ENCODE measurements around the gene CAMK2B. TPM values are rescaled to one million over a fixed set of nuclear protein-coding genes. Genes with fewer than 3 reads are reported as not detected.

The CAMK2B gene
- total RNA-seq, 1 experiment from 2014 or later = 0.06 TPM

DNA sequence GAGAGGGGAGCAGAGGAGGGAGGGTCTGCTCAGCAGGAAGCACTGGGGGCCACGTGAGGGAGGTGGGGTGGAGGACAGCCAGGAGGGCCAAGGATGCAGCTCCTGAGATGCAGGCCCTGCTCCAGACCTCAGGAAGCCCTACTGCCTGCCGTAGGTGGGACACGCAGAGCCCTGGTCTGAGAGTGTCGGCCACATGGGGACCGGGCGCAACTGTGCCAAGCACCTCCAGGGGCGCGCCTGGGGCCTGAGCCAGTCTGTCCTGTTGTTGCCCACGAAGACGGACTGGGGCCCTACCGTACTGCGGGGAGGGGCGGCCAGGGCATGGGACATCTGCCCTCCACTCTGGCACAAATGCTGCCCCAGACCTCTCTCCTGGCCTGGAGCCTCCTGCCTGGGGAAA is 93.0 kb downstream of the CAMK2B start:
- no peak for DNase-seq (ENCODE audit: low read depth)

DNA sequence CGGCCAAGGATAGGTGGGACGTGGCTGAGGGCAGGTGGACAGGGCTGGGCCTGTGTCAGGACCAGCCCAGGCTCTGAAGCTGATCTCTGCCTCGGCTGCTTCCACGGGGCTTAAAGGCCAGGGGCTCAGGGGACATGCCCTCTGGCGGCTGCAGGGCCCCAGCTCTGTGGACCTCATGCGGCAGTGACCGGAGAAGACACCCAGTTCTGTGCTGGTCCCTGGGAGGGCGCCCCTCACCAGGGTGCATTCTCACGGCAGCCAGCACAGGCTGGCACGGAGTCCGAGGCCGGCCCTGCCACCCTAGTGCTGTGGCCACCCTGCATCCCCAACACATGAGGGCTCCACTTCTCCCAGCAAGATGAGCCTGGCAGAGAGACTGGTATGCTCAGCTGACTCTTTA is 94.3 kb downstream of the CAMK2B start:
- no peak for DNase-seq (ENCODE audit: low read depth)

DNA sequence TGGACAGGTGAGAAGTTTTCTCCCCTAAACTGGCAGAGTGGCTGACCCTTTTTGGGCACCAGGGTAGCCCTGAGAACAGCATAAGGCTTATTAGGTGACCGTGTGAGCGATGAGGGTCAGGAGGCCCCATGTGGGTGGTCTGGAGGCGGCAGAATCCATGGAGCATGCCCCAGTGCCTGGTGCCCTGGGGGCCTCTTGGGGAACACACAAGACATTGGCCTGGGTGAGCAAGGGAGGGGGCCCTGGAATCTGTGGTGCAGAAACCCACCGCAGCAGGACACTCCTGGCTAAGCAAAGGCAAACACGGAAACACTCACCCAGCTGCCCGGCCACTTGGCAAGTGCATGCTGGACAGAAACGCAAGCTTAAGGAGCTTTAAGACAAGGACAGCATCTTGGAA is 95.1 kb downstream of the CAMK2B start:
- no peak for DNase-seq (ENCODE audit: low read depth)

DNA sequence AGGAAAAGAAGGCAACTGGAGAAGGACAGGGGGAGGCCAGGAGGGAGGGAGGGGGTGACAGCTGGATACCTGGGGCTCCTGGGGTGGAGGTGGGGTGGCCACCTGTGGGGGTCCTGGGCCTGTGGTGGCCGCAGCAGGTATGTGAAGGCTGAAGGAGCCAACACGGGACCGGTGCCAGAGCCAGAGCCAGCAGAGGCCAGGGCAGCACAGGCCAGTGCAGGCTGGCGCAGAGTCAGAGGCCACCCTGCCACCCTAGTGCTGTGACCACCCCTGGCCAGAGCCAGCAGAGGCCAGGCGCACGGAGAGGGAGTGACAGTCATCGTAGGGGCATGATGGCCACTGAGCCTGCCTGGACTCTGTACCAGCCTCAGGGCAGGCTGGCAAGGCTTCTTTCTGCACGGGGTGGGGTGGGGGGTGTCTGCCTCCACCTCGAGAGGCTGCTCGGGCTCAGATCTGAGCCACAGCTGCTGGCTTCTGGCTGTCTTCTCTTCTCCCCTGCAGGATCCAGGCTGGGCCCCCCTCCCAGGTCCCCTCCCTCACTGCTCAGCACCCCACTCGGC is 95.8 kb downstream of the CAMK2B start:
- DNase-seq (ENCODE audit: low read depth) = no peak

DNA sequence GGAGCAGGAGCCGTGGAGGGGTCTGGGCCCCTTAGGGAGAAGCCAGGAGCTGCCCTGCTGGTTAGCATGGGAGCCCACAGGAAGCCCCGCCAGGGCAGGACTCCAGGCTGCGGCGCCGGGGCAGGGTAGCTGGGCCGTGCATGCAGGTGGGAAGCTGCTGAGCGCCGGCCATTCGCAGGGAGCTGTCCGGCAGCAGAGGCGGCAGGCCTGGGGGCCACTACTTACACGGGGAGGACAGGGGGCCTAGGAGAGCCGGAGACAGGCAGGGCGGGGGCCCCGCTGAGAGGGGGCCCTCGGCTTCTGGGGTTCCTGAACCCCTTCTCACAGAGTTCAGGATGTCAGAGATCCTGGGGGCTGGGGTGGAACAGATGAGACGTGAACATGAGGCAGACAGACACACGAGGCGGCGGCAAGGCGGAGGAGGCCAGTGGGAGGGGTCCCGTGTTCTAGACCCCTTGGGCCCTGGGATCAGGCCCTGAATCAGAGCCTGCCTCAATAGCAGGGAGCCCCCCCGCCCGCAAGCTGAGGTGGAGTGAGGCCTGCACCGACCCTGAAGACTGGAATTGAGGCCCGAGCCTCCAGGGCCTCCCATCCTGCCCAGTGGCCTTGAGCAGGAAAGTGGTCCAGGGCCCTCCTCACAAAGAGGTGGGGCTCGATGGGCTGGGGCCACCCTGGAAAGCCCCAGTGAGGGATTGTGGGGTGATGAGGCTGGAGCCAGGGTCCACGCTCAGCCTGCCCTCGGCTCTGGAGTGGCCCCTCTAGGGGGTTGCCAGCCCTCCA is 96.6 kb downstream of the CAMK2B start:
- no peak for DNase-seq (ENCODE audit: low read depth)

DNA sequence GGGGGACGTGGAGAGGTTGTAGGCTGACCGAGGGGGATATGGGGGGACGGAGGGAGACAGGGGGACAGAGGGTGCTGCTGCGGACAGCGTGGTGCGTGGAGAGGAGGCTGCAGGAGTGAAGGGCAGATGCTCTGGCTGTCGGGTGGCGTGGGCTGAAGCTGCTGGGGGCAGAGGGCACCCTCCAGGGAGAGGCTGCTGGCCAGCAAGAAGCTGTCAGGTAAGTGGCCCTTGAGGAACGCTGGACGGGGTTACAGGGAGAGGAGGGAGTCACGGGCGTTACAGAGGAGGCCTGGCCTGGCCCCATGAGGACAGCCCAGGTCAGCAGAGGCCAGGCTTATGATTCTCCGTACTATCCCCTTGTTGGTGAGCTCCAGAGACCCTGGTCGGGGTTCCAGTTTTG is 97.5 kb downstream of the CAMK2B start:
- no peak for DNase-seq (ENCODE audit: low read depth)

DNA sequence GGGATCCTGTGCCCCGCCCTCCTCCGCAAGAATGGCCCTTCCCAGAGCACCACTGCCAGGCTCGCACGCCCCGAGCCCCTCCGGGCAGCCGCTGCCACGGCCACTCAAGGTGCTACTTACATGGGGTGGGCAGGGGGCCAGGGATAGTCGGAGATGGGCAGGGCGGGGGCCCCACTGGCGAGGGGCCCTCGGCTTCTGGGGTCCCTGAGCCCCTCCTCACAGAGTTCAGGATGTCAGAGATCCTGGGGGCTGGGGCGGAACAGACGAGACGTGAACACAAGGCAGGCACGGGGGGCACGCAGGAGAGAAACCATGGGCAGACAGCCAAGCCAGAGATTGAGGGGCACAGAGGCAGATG is 99.0 kb downstream of the CAMK2B start:
- no peak for DNase-seq (ENCODE audit: low read depth)

DNA sequence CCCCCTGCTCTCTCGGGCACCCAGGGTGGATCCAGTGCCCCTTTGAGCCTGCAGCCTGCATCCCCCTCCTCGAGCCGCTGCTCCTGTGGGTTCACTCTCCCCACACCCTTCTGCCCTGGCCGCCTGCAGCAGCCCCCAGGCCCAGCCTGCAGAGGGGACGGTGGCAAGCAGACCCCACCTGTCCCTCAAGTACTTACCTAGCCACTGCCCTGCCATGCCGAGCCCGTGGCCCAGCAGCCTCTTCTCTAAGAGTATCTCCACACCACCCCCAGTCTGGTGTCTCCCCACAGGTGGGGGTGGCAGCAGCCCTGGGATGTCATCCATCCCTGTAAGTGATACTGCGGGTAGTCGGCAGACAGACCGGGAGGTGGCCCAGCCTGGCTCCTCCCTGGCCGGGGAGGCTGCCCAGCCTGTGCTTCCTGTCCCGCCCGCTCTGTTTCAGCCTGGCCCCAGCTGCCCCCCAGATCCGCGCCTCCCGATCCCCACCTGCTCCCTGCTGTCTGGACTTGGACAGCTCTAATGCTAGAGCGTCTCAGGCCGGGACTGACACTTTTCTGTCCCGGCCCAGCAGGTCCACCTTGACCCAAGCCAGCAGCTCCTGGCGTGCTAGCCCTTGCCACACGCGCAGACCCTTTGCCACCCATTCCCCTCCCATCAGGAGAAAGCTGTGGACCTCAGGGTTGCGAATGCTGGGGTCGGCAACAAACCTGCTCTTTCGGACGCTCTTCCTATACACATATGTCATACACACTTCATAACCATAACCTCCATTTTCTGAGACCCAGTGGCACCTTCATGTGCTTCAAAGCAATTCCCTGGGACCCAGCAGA is 99.6 kb downstream of the CAMK2B start:
- peak; percentile 55 for DNase-seq (ENCODE audit: low read depth)

DNA sequence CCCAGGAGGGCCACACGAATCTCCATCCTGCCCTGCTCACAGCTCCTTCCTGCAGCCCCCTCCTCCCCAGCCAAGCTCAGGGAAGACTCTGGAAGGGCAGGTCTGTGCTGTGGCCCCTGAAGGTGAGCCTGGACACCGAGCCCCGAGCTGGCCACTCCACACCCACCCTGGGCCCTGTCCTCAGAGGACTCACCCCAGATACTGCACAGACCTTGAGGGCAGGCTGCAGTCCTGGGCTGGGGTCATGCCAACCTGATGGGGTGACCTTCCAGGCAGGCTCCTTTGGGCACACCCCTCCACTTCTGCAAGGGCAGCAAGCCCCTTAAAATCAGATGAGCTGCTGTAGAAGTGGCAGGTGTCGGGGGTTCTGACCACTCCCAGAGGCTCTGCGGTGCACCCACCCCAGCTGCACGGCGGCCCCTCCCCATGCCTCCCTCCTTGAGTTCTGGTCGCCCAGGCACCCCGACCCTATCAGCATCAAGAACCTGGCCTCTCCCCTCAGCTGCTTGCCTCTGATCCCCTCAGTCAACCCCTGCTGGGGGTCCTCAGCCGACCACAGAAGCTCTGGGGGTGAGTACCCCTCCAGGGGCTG is 100.3 kb downstream of the CAMK2B start:
- DNase-seq (ENCODE audit: low read depth) = no peak

DNA sequence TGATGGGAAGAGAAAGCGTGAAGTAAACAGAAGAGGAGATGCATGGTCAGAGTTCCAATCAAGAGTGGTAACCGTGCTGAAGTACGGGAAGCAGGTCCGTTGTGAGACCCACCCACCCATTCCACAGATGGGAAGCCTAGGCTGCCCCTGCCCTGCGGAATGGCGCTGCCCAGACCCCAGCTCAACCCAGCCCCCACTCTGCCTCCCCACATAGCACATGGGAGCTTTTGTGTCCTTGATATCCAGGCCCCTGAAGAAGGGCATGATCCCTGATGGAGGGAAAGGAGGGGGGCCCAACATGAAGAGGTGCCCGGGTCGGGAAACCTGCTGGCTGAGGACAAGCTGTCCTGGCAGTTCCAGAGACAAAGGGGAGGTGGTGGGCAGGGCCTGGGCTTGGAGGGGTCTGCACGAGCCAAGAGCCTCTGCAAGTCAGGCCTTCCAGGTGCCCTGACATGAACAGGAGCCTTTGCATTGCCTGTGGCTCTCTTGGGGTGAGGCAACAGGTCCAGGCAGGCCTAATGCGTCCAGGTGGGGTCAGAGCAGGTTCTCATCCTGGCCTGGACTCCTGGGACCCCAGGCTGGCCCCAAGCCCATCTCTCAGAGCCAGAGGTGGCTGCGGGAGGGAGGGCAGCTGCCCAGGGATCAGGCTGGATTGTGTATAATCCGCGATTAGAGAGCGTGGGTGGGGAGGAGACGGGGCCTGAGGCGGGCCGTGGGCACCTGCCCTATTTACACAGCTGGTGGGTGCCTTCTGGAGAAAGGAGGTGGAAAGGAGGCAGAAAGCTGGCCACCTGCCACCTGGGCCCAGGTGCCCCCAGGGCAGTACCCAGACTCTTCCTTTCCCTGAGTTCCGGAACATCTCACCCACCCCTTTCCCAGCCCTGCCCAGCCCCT is 101.1 kb downstream of the CAMK2B start:
- DNase-seq (ENCODE audit: low read depth) = no peak

DNA sequence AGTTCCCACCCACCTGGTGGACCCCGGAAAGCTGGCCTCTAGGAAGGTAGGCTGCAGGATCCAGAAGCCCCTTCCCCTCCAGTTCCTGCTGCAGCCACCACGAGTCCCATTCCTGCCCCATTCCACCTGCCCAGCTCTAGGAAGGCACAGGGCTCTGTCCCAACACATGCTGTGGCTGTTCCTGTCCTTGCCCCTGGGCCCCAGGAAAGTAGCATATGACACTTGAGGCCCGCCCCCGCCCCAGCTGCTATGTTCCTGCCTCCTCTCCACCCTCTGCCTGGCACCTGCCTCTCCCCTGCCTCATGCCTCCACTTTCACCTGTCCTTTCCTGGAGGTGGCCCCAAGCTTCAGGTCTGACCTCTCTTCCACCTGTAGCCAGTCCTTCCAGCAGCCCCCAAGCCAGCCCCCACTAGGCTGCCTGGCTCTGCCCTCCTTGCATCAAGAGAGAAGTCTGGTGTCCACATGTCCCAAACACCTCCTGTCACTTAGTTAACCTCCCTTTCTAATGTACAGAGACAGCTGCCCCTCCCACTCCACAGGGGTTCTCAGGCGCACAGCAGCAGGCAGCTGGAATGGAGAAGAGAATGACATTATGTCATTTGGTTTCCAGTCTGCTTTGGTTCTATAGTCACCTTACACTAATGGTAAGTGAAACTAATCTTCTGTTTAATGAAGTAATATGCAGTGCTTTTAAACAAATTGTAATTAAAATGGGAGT is 101.9 kb downstream of the CAMK2B start:
- DNase-seq (ENCODE audit: low read depth) = no peak

DNA sequence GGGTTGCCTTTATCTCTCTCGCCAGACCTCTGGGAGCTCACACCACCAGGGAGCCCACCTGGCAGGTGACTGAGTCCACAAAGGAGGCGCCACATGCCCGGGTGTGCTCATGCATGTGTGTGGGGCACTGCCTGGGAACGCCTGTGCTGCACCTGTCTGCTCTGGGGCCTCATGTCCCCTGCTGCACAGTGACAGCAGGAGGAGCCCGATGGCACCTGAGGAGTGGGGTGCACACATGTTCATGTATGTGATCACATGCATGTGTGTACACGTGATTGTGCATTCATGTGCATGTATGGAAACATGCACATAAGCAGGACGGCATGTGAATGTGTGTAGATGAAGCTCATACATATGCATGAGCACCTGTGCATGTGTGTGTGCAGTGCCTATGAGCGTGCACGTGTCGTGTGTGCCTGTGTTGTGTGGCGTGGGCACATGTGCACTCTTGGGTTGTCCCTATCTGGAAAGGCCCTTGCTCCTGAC is 102.6 kb downstream of the CAMK2B start:
- DNase-seq (ENCODE audit: low read depth) = no peak

DNA sequence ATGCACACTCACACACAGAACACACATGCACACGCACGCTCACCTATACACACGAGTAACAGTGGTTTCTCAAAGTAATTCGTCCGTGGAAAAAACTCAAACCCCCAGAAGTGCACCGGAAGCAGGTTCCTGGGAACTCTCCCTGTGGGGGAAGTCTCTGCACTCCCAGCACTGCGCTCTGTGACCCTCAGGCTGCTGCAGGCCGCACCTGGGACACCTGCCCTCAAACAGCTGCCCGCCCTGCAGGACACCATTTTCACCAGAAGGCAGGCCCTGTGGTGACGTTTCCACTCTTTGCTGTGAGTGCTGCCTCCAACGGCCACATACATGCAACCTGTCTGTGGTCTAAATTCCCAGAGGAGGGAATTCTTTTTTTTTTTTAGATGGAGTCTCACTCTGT is 103.3 kb downstream of the CAMK2B start:
- no peak for DNase-seq (ENCODE audit: low read depth)

DNA sequence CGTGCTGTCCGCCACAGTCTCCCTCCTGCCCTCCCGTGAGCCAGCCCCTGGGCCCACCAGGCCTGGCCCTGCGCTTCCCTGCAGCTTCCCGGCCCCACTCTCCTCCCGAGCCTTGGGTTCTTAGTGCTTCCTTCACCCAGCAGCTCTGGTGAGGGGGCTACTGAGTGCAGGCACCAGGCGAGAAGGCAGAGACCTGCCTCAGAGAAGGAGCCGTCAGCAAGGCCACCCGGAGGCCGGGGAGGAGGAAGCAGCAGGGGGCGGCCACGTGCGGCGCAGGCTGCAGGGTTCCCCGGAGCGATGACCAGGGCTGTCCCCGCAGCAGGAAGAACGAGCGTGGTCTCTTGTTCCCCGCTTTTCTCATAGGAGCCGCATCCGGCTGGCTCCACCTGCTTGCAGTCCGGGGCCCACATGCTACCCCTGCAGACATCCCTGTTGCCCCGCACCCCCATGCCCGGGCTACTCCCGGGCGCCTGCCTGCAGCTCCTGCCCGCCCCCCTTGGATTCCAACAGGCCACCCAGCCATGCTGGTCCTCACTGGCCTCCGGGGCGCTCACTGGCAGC is 104.1 kb downstream of the CAMK2B start:
- peak; percentile 63 for DNase-seq (ENCODE audit: low read depth)

DNA sequence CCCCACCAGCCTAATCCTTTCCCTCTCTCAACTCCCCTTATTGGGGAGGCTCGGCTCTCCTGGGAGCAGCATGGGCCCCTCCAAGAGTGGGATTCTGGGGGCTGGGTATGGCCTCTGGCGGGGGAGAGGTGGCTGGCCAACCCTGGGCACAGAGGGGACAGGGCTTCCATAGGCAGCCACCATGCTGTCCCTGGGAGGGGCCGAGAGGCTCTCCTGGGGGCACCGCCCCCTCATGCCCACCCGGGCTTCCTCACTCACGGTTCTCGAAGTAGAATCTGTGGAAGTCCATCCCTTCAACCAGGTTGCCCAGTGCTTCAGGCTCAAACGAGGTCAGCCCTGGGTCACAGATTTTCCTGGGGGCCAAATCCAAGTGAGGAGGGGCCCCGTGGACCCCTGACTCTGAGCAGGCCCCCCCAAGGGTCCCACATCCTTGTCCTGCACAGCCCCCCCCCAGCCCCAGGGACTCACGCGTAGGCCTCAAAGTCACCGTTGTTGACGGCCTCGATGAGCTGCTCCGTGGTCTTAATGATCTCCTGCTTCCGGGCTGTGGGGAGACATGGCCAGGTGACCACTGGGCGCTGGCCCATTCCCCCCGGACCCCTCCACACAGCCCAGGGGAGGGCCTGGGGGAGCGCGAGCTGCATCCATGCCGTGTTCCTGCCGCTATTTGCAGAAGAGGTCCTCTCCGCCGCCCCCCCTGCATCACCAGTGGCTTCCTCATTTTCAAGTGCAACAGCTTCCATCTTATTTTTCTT is 104.9 kb downstream of the CAMK2B start:
- DNase-seq (ENCODE audit: low read depth) = no peak

DNA sequence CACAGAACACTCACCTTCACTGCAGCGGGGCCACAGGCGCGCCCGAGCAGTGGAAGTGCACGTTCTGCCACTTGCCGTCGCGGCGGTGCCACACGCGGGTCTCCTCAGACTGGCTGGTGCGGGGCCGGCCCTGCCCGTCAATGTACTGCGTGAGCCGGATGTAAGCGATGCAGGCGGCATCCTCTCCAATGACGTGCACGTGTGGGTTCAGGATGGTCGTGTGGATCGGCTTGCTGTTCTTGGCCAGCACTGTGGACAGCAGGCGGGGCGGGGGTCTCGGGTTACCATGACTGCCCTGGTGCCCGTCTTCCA is 105.4 kb downstream of the CAMK2B start:
- DNase-seq (ENCODE audit: low read depth) = no peak

DNA sequence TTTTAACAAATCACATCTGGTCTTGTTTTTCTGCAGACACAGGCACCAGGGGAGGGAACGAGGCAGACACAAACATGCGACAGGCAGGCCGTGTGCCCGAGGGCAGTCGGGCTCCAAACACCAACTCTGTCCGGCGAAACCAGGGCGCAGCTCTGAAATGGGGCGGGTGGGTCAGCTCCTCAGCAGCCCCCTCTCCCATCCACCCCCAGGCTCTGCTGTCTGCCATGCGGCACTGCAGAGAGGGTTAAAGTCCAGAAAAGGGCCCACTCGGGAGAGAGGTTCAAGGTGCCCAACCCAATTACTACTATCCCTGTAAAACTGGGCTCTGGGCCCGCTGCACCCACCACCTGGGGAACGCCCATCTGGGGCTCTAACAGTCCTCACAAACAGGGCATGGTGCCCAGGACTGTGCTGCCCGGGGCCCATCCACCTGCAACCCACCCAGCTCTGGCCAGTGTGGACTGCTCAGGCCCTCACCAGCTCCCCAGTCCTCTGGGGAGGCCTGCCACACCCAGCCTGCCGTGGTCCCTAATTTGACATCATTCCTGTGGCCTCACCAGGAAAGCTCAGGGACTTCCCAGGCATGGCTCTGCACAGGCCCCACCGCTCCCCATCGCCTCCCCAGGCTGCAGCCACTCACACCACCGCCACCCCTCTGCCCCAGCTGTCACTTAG is 105.9 kb downstream of the CAMK2B start:
- no peak for DNase-seq (ENCODE audit: low read depth)

DNA sequence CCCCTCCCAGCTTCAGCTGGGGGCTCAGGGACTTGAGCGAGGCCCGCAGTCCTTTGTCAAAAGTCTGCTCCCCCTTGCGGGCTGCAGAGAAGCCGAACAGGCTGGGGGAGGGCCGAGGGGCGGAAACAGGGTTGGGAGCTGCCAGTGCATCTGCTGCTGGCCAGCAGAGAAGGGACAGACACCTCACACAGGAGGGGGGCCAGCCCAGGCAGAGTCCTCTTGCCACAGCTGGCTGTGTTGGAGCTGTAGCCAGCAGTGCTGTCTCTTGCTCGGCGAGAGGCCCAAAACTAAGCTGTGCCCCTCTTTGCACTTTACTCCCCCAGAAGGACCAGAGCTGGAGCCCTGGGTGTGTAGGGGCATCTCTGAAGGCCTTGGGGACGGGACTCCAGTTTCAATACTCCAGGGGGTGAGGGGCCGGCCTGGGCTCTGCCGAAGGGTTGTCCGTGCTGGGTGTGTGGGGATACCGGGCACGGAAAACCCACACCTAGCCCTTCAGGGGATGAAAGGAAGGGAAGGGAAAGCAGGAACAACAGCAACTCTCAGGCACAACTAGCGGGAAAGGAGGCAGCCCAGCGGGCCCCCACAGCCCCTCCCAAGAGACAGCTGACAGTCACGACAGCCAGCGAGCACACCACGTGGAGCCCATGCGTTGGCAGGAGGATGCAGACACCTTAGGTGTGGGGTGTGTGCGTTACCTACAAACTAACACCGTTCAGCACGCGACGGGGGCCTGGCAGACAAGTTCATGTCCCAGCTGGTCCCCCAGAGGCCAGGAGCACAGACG is 106.8 kb downstream of the CAMK2B start:
- no peak for DNase-seq (ENCODE audit: low read depth)
